NCI-H446 (cell line): ENCODE measurements around the gene HIF1AN.
"Not testable (repeated sequence)": the region's sequence is repeated elsewhere in the genome, so short reads cannot be mapped to it uniquely, and the experiment has no call there.

Experiments used
- DNase-seq, 2 experiments: peaks; one replicate each; lab custom pipeline; 2025; lab: John Stamatoyannopoulos, UW

HIF1AN gene

DNA sequence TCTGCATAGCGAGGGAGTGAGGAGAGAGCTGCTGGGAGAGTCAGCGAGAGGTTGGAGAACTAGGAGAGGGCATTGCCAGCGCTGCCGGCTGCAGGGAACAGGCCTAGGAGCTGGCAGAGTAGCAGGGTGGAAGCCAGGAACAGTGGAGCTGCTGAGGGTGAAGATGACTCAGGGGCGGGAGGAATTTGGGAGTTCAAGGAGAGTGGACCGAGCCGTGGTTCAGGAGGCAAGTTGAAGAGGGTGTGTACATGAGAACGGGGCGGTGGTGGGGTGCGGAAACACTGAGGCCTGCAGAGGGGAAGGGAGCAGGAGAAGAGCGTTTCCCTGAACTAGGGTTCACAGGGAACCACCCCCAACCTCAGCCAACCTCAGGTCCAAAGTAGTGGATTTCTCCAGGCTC is 31.5 kb downstream of the HIF1AN start:
- no peak for DNase-seq

DNA sequence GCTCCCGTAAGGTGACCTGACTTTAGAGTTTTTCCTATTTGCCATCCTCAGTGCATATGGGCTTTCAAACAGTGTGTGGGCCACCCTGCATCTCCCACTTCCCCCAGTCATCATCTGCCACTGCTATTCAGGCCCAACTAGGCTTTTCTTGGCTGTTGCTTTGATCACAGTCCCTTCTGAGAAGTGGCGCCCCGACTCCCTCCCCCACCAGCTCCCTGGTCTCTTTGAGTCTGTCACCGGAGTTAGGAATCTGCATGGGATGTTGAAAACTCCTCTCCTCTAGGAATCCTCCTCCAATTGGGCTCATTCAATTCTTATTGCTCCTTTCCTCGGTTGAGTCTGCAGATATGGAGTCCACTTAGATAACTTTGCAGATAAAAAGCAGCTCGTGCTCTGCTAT is 32.1 kb downstream of the HIF1AN start:
- DNase-seq = no peak

DNA sequence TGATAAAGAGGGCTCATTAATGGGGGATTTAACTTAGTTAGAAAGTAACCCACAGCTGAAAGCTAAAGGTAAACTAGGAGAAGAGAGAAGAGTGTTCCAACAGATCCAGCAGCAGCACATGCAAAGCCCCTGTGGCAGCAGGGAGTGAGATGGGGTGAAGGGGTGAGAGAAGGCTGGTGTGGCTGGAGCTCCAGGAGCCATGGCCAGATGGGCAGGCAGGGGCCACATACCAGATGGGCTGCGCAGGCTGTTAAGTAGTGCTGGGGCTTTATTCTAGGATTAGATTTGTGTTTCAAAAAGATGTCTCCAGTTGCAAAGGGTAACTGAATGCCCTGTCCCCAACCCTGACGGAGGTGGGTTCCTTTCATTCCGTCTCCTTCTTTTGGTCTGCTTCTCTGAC is 33.2 kb downstream of the HIF1AN start:
- no peak for DNase-seq

DNA sequence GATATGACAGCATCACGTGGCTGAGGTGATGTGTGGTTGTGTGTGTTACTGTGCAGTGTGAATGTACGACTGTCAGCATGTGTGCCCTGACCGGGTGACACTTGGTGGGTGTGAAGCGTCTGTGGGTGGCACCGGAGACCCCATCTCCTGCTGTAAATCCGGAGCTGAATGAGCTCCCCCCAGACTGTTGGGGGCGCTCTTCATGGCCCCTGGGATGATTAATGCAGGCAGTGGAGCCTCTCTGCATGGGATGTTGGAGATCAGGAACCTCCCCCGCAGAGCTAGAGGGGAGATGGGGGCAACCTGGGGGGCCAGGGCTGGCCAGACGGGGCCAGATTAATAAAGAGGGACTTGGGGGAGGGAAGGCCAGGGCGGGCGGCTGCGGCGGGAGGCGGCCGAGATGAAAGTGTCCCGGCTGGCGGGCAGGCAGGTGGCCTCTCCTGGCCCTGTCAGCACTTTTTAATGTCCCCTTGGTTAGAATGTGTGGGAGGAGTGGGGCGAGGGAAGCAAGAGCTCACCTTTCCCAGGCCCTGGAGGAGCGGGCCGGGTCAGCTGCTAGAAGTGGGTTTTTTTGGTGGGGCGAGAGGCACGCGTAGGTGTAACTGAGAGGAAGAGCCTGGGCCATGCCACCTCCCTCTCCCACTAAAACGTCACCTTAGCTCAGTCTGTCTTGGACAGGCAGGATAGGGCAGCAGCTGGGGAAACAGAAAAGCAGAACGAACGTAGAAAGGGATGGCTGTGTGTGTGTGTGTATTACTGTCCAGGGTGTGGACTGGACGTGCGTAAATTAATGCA is 34.1 kb downstream of the HIF1AN start:
- DNase-seq = peak in 1 of 2 experiments; percentile 0

DNA sequence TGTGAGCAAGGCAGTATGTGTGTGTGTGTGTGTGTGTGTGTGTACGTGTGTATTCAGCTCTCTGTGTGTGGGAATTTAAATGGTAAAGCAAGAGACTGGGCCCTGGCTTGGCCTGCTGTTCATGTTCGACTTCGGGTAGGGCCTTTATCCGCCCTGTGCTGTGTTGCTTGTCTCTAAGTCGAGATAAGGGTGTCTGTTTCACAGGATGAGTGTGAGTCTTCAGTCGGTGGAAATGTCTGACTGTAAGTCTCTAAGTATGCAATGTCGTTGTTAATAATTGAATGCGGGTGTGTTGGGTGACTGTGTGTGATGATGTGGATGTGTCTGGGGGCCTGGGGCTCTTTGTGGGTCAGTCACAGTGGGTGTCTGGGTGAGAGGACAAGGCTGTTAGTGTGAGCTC is 34.8 kb downstream of the HIF1AN start:
- no peak for DNase-seq

DNA sequence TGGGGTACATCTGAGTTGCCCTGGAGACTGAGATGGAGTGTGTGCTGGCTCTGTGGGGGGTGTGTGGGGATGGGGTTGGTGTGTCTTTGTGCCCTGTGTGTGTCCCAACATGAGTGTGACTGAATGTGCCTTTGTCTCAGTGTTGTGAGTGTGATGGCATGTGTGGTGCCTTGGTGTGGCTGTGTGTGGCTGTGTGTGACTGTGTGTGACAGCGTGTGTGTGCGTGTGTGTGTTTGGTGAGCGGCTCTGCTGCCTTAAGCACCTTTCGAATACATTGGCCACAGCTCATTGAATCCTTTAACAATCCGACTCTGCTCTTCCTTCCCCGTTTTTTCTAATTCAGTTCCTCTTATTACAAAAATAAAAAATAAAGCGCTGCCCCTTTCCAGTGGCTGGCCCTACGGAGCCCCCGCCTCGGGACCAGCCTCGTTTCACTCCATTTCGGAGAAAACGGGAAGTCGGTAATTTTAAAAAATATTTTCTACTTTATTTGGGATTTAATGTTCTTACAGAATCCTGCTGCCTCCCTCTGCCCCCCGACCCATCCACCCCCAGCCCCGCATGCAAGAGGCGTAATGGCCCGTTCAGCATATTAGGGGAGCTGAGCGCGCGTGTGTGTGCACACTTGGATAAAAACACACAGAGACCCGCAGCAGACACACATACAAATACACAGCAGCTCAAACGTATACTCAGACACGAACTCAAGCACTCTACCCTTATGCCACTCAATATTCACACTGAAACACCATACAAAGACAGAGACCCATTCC is 35.5 kb downstream of the HIF1AN start:
- no peak for DNase-seq

DNA sequence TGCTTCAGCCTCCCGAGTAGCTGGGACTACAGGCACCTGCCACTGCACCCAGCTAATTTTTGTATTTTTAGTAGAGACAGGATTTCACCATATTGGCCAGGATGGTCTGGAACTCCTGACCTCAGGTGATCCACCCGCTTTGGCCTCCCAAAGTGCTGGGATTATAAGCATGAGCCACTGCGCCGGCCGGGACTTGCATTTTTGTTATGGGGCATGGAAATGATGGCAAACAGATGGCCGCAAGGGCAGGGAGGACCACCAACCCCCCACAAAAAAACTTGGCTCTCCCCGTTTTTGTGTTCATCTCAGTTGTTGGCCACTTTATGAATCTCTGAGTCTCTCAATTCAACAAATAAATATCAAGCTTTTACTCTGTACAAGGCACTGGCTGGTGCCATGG is 39.4 kb downstream of the HIF1AN start:
- DNase-seq = not testable (repeated sequence)

DNA sequence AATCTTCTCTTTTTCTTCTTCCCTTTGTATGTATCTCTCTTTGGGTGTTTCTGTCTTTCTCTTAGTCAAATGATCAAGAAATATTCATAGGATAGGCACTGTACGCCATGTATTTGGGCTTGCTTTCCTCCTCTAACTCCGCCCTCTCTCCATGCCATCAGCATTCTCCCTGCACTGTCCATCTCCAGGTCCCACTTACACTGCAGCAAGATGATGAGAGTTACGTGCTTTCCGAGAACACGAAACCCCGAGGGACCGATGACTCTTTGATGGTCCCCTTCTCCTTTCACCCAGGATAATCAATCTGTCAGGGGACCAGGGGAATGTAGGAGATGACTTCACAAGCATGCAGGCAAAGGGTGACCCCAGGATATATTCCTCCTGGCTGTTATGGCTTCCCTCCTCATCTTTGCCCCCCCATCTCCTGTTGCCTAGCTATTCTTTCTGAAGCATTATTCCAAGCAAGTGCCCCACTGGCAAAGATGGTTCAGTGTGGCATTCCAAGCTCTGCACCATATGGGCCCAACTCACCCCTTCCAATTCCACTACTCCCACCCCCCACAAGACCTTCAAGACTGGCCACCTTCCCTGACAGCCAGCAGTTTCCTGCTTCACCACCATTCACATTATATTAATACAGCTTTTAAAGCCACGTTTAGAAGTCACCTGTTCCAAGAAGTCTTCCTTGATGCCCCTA is 40.0 kb downstream of the HIF1AN start:
- no peak for DNase-seq

DNA sequence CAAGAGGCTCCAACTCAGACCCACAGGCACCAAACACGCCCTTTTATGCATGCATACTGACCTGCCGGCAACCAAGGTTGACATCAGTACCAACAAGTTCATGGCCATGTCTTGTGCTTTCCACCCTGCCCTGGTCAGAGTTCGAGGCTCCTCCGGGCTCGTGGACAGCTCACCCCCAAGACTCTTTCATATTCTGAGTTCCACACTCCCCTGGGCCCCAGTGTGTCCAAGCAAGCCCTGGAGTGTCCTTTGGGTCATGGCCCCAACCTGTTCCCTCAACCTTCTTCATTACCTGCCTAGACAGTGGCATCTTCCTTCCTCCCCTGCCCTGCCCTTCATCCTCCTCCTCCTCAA is 40.5 kb downstream of the HIF1AN start:
- no peak for DNase-seq

DNA sequence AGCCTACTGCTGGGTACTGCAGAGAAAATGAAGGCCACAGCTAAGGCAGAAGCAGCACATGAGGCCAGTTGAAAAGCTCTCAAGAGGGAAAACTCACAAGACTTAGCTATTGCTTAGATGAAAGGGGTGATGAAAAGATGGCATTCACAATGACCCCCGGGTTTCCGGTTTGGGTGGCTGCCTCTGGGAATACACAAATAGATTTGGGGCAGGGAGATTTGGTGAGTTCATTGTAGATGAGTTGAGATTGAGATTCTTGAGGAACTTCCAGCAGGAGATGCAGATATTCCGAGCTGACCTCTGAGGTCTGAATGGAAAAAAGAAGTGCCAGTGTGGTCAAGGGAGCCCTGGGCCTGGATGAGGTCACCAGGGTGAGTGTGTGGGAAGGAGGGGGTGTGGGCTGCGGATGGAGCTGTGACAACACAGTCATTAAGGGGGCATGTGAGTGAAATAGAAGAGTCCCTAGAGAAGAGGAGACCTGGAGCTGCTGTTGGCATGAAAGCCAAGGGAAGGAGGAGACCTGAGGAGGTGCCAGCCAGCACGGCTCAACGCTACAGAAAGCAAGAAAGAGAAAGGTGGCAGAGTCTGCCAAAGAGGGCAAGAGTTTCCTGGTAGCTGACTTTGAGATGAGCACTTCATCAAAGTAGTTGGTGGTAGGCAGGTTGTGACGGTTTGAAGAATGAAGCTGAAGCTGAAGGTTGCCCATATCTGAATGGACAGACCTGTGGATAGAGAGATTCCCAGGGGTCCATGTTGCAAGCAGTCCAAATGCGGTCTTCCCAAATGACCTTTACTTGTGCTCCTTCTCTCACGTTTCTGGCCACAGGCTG is 43.7 kb downstream of the HIF1AN start:
- DNase-seq = no peak

DNA sequence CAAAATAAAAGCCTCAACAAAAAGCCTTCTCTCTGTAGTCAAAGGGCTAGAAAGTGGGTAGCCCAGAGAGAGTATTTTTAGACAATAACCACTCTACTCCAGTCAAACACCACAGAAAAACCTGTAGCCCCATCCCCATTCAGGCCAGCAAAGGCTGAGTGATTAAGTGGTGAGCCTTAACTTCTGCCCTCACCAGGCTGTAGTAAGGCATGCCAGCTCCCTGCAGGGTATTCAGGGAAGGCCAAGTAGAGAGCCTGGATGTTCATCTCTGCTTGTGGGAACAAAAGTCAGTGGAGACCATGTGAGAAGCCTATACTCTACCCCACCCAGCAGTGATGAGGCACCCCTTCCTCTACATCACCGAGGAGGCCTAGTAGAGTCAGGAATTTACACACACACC is 51.2 kb downstream of the HIF1AN start:
- DNase-seq = no peak

DNA sequence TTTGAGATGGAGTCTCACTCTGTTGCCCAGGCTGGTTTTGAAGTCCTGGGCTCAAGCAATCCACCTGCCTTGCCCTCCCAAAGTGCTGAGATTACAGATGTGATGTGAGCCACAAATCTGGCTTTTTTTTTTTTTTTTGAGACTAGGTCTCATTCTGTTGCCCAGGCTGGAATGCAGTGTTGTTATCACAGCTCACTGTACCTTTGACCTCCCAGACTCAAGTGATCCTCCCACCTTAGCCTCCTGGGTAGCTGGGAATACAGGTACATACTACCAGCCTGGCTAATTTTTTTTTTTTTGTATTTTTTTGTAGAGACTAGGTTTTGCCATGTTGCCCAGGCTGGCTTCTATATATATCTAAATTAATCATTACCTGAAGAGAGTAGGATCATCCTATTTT is 62.4 kb downstream of the HIF1AN start:
- DNase-seq = no peak

DNA sequence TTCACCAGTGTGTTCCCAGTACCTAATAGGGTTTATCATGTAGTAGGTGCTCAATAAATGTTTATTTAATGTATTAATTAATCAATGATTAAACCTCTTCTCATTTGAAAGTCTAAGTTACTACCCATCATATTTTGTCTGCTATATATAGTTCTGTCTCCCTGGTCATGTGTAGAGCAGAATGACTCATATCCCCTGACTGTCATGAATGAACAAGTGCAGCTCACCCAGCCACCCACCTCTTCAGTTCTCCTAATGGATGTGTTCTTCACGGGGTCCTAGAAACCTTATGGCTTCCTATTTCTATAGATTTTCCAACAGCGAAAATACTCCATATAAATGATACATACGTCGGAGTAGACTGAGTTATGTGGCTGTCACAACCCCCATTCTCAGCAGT is 64.5 kb downstream of the HIF1AN start:
- no peak for DNase-seq

DNA sequence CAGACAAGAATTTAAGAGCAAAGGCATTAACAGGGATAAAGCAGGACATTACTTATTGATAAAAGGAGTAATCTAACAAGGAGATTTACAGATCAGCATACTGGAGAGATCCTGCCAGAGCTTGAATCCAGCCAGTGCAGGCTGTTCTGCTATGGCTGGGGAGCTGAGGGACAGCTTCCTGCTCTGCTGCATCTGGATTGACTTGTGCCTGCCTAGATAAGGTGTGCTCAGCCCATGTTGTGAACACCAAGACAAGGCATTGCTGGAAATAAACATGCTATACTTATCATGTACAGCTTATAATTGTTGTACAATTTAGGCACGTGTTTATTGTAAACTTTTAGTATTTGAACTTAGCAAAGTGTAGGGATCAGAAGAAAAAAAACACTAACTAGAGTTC is 71.7 kb downstream of the HIF1AN start:
- no peak for DNase-seq
